Gastroesophageal sphincter (tissue), 3 donors: ENCODE measurements around the gene ULK3.

ENCODE experiments used
- CTCF ChIP-seq, 4 experiments: fragments of 200-600 bp in 2 of 4; fragments of 450-650 bp in 2 of 4; sonication (generic) in 1 of 4; IDR thresholded peaks; one replicate each; pipeline ENCODE4 v1.5.1; 2017 to 2019; ENCODE audit warnings: antibody characterized with exemption in 4 of 4, mild to moderate bottlenecking in 2 of 4, moderate library complexity in 2 of 4
- EP300 ChIP-seq: sonication (generic); formaldehyde crosslinking; IDR thresholded peaks from one replicate; pipeline ENCODE4 v1.6.1; 2017; ENCODE audit warnings: antibody characterized with exemption, mild to moderate bottlenecking
- POLR2A ChIP-seq, 2 donors: fragments of 450-650 bp; IDR thresholded peaks; one replicate each; pipeline ENCODE4 v1.6.1; 2017; ENCODE audit warnings: antibody characterized with exemption in 2 of 2, mild to moderate bottlenecking in 2 of 2, moderate library complexity in 1 of 2
- POLR2AphosphoS5 ChIP-seq: sonication (generic); formaldehyde crosslinking; IDR thresholded peaks from one replicate; pipeline ENCODE4 v1.6.1; 2017; ENCODE audit warnings: antibody characterized with exemption

GRCh38 chr15:74809242-74809641, 33.7 kb downstream of the ULK3 start:
- no peak for TF ChIP-seq POLR2A (IDR thresholded peaks at IDR 0.05)
- no peak for TF ChIP-seq CTCF (IDR thresholded peaks at IDR 0.05)
- no peak for TF ChIP-seq POLR2AphosphoS5
- TF ChIP-seq EP300 = no peak
